ENCODE results near the gene ADNP2. TPM values are rescaled to one million over a fixed set of nuclear protein-coding genes. Genes with fewer than 3 reads are reported as not detected.

Gene ADNP2
- total RNA-seq, 4 donors from 2014 or later = 18.1 to 22.6 (median 19.9) TPM

DNA sequence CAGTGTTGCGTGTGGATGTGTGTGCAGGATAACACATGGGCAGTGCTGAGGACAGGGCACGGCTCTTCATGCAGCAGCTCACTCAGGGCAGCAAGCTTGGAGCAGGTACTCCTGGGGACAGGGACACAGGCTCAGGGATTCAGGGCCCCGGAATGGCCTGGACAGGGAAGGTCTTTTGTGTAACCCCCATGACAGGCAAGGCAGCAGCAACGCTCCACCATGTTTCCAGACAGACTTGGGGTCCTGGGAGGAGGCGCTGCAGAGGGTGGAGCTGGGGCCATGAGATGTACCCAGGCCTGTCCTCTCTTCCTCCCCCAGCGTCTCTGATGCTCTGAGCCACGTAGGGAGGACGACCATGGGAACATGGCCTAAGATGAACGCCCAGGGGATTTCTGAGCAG, 58.3 kb downstream of the ADNP2 start:
- 87 to 89% methylated on average over 9 of the region's 9 CpGs for WGBS, 2 donors
- intact Hi-C loops (cut with DNase I; ENCODE audit: low total_unique reads) = no loop called here
- TF ChIP-seq POLR2A (IDR thresholded peaks at IDR 0.05) = no peak
- TF ChIP-seq CTCF (IDR thresholded peaks at IDR 0.05) = no peak
- no peak overlapping the region for H3K4me3 ChIP-seq (ENCODE audit: low read depth, poor library complexity, severe bottlenecking)
- DNase-seq (ENCODE audit: low spot score in 2 of 2) = peak in 1 of 2 donors; percentile 76

DNA sequence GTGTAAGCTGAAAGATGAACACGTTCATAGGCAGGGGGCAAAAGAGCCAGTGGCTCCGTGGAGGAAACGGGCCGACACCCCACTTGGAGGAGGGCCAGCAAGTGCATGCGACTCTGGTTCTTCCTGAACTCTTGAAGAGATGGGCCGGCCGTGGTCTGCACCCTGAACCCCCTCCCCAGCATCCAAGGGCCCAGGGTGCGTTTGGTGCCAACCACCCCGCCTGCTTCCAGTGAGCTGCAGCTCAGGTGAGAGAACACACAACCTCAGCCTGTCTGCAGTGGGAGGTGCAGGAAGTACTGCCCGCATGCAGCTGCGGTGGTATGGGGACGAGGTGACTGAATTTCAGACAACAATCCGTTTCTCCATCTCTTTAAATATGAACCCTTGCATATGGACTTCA, 58.9 kb downstream of the ADNP2 start:
- WGBS, 2 donors = 46 to 62% methylated on average over 13 of the region's 13 CpGs

GRCh38 chr18:80168346-80168745, 59.3 kb downstream of the ADNP2 start:
- 81 to 87% methylated on average over 2 of the region's 2 CpGs for WGBS, 2 donors
- TF ChIP-seq CTCF (IDR thresholded peaks at IDR 0.05) (no peak), POLR2A (IDR thresholded peaks at IDR 0.05) (no peak)
- intact Hi-C loops (cut with DNase I; ENCODE audit: low total_unique reads) = no loop called here
- no peak for DNase-seq (ENCODE audit: low spot score in 2 of 2)
- H3K4me3 ChIP-seq (ENCODE audit: low read depth, poor library complexity, severe bottlenecking) = no peak overlapping the region

More for the DNA sequence above, 58.9 kb downstream of the ADNP2 start:
- no peak overlapping the region for H3K4me3 ChIP-seq (ENCODE audit: low read depth, poor library complexity, severe bottlenecking)
- peak in 1 of 2 donors; percentile 82 for DNase-seq (ENCODE audit: low spot score in 2 of 2)
- intact Hi-C loops (cut with DNase I; ENCODE audit: low total_unique reads) = no loop called here
- no peak for TF ChIP-seq POLR2A (IDR thresholded peaks at IDR 0.05)
- no peak for TF ChIP-seq CTCF (IDR thresholded peaks at IDR 0.05)

- no peak overlapping the region for H3K4me3 ChIP-seq (ENCODE audit: low read depth, poor library complexity, severe bottlenecking)
- peak in 1 of 2 donors; percentile 83 for DNase-seq (ENCODE audit: low spot score in 2 of 2)
- TF ChIP-seq CTCF (IDR thresholded peaks at IDR 0.05) (no peak), POLR2A (IDR thresholded peaks at IDR 0.05) (no peak)
- intact Hi-C loops (cut with DNase I; ENCODE audit: low total_unique reads) = no loop called here
- WGBS, 2 donors = 93 to 94% methylated on average over 14 to 15 of the region's 15 CpGs
Measured at GRCh38 chr18:80168982-80169381, 59.9 kb downstream of the ADNP2 start.

- intact Hi-C loops (cut with DNase I; ENCODE audit: low total_unique reads) = no loop called here
- no peak for TF ChIP-seq CTCF (IDR thresholded peaks at IDR 0.05)
- no peak for TF ChIP-seq POLR2A (IDR thresholded peaks at IDR 0.05)
- DNase-seq (ENCODE audit: low spot score in 2 of 2) = peak in 1 of 2 donors; percentile 66
- H3K4me3 ChIP-seq (ENCODE audit: low read depth, poor library complexity, severe bottlenecking) = no peak overlapping the region
- 84 to 88% methylated on average over 17 of the region's 17 CpGs for WGBS, 2 donors
Measured at GRCh38 chr18:80169607-80170006, 60.5 kb downstream of the ADNP2 start.

DNA sequence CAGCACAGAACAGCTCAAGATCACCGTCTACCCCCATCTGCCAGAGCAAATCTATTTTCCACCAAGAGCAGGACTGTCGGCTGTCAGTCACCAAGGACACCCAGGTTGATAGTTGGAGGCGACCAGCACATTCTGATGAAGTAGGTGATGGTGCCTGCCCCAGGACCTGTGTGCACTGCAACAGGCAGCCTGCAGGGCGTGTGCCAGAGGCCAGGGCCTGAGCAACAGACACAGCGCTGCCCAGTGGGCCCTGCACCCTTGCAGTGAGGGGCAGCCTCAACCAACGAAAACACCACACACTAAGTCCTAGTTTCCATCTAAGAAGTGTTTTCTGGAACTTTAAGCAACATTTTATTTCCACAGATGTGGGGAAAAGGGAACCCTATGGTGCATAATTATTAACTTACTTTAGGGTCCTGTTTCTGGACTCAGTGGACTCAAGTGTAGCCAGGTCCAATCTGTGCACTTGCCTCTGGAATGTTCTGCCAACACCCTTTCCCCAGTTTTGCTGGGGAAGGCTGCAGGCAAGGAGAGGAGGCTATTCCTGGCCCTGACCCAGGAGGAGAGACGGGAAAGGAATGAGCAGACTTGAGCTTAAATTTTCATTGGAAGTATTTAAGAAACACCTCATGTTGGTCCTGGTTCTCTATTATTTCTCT, 61.5 kb downstream of the ADNP2 start:
- H3K4me3 ChIP-seq (ENCODE audit: low read depth, poor library complexity, severe bottlenecking) = no peak overlapping the region
- WGBS, 2 donors = 80 to 85% methylated on average over 7 of the region's 7 CpGs
- intact Hi-C loops (cut with DNase I; ENCODE audit: low total_unique reads) = no loop called here

More for the DNA sequence above, 61.5 kb downstream of the ADNP2 start:
- no peak for TF ChIP-seq CTCF (IDR thresholded peaks at IDR 0.05)
- no peak for TF ChIP-seq POLR2A (IDR thresholded peaks at IDR 0.05)
- peak in 1 of 2 donors; percentile 57 for DNase-seq (ENCODE audit: low spot score in 2 of 2)
